Natural killer cell (primary cell): Measurements from ENCODE around the gene OSBPL6. TPM values are rescaled to one million over a fixed set of nuclear protein-coding genes. Genes with fewer than 3 reads are reported as not detected.
"Not testable (repeated sequence)": the region's sequence is repeated elsewhere in the genome, so short reads cannot be mapped to it uniquely, and the experiment has no call there.

Experiments
- ATAC-seq, 3 donors: fragments of 150-1000 bp in 2 of 3; fragments of 200-7000 bp in 1 of 3; cut with Tn5 transposase; 1 replicate in 1 of 3; 2 replicates in 2 of 3; pipeline ENCODE4 v1.10.0; 2021; ENCODE audit warnings: mild to moderate bottlenecking in 2 of 3, moderate library complexity in 2 of 3
- DNase-seq, 2 donors: peaks; one replicate each; pipeline versions ENCODE4 v3.0.0 to v3.0.0-alpha.2; 2013 to 2021; ENCODE audit warnings: mixed read lengths in 1 of 2
- H3K27ac ChIP-seq: one replicate; pipeline ENCODE4 v1.5.1; 2013; ENCODE audit warnings: mild to moderate bottlenecking, low read length
- H3K27me3 ChIP-seq: one replicate; pipeline ENCODE4 v1.6.1; 2013; ENCODE audit warnings: low read length; ENCODE audit not compliant: control insufficient read depth, insufficient read depth
- H3K36me3 ChIP-seq: one replicate; pipeline ENCODE4 v1.6.1; 2013; ENCODE audit warnings: low read length; ENCODE audit not compliant: control insufficient read depth, insufficient read depth
- H3K4me1 ChIP-seq: one replicate; pipeline ENCODE4 v1.6.1; 2013; ENCODE audit warnings: low read length; ENCODE audit not compliant: control insufficient read depth, insufficient read depth
- H3K4me3 ChIP-seq: one replicate; pipeline ENCODE4 v1.5.1; 2013; ENCODE audit warnings: low read length
- H3K9me3 ChIP-seq: one replicate; pipeline ENCODE4 v1.6.1; 2013; ENCODE audit warnings: low read length; ENCODE audit not compliant: control insufficient read depth, insufficient read depth
- H3K27ac Mint-ChIP-seq, 2 donors: one replicate each; pipeline ENCODE4 v1.8.0; 2022; ENCODE audit warnings: mild to moderate bottlenecking in 2 of 2, mixed read lengths in 2 of 2, moderate library complexity in 1 of 2
- H3K27me3 Mint-ChIP-seq, 2 donors: one replicate each; pipeline ENCODE4 v1.8.0; 2022; ENCODE audit warnings: low read depth in 2 of 2, mixed read lengths in 2 of 2
- H3K36me3 Mint-ChIP-seq: one replicate; pipeline ENCODE4 v1.8.0; 2022; ENCODE audit warnings: mixed read lengths
- H3K4me1 Mint-ChIP-seq, 2 donors: one replicate each; pipeline ENCODE4 v1.8.0; 2022; ENCODE audit warnings: mixed read lengths in 2 of 2
- H3K4me3 Mint-ChIP-seq: one replicate; pipeline ENCODE4 v1.8.0; 2022; ENCODE audit warnings: mild to moderate bottlenecking, moderate library complexity, mixed read lengths
- H3K9me3 Mint-ChIP-seq, 2 donors: one replicate each; pipeline ENCODE4 v1.8.0; 2022; ENCODE audit warnings: mixed read lengths in 2 of 2
- WGBS: methylation state at CpG from one replicate; pipeline ENCODE4 v1.1.7; 2013; ENCODE audit warnings: missing lambda C conversion rate; ENCODE audit not compliant: insufficient coverage; 5-methylcytosine and 5-hydroxymethylcytosine counted together
- intact Hi-C: fragments of 100-400 bp; cut with micrococcal nuclease; formaldehyde crosslinking; loops from one replicate; pipeline ENCODE4 v1.14.2; 2022
- total RNA-seq, 4 donors: library from RNA; stranded (reverse); fragments of 120-200 nt in 1 of 4; gene quantifications; one replicate each; pipeline versions ENCODE4 v1.2.3 to v1.2.4, GENCODE V29; 2013 to 2022
- TF ChIP-seq, protein P1 (sequence below): fragments of 200-600 bp; IDR thresholded peaks from one replicate; pipeline ENCODE4 v1.8.0; 2022; ENCODE audit warnings: antibody characterized with exemption

The OSBPL6 gene
- total RNA-seq, 3 donors from 2014 or later (not counting 1 experiment from before 2014, with no cell fraction given), result not detected

DNA sequence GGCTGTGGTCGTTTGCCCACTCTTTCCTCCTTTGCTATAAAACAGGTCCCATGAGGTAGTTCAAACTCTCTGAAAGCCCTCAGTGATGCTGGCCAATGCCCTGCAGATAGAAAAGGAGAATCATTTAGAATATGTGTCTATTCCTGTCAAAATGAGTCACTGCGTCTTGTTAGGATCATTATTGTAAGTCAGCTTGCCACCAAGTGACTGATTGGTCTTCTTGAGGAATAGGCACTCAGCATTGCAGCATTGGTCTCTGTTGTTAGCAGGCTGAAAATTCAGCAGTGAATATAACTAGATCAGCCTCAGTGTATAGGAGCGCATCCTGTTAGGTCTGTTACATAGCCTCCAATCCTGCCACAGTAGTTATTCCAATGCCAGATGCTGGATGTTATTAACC lies 227.8 kb downstream of the OSBPL6 start:
- H3K4me1 Mint-ChIP-seq, result no peaks in the 10 kb centered on the region
- H3K36me3 ChIP-seq, result peaks cover 4% of the 10 kb centered on the region
- no peak overlapping the region for H3K27ac Mint-ChIP-seq
- no peak overlapping the region for H3K4me3 ChIP-seq
- no peaks in the 10 kb centered on the region for H3K27me3 ChIP-seq
- H3K4me3 Mint-ChIP-seq, result no peak overlapping the region
- no peaks in the 10 kb centered on the region for H3K9me3 ChIP-seq
- no peaks in the 10 kb centered on the region for H3K4me1 ChIP-seq
- H3K9me3 Mint-ChIP-seq, result peaks cover 0 to 6% of the 10 kb centered on the region in 2 donors
- no peaks in the 10 kb centered on the region for H3K27me3 Mint-ChIP-seq
- DNase-seq (no peak), ATAC-seq (no peak)
- TF ChIP-seq, protein P1, sequence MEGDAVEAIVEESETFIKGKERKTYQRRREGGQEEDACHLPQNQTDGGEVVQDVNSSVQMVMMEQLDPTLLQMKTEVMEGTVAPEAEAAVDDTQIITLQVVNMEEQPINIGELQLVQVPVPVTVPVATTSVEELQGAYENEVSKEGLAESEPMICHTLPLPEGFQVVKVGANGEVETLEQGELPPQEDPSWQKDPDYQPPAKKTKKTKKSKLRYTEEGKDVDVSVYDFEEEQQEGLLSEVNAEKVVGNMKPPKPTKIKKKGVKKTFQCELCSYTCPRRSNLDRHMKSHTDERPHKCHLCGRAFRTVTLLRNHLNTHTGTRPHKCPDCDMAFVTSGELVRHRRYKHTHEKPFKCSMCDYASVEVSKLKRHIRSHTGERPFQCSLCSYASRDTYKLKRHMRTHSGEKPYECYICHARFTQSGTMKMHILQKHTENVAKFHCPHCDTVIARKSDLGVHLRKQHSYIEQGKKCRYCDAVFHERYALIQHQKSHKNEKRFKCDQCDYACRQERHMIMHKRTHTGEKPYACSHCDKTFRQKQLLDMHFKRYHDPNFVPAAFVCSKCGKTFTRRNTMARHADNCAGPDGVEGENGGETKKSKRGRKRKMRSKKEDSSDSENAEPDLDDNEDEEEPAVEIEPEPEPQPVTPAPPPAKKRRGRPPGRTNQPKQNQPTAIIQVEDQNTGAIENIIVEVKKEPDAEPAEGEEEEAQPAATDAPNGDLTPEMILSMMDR, result no peak
- intact Hi-C loops, result no loop called here
- H3K27ac ChIP-seq, result no peak overlapping the region
- WGBS, result 68% methylated on average over 3 of the region's 3 CpGs
- H3K36me3 Mint-ChIP-seq, result no peaks in the 10 kb centered on the region

DNA sequence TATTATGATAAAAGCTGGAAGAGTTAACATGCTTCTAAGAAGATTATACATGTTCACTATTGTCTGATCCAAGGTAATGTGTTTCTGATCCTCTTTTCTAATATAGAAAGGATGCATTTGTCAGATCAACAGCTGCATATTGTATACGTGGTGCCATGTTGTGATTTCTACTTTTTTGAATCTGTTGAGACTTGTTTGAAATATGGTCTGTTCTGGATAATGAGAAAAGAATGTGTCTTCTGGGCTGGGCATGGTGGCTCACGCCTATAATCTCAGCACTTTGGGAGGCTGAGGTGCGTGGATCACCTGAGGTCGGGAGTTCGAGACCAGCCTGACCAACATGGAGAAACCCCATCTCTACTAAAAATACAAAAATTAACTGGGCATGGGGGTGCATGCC lies 229.4 kb downstream of the OSBPL6 start:
- H3K9me3 Mint-ChIP-seq, H3K27me3 Mint-ChIP-seq, H3K9me3 ChIP-seq, H3K4me1 ChIP-seq, H3K4me3 ChIP-seq, H3K27ac ChIP-seq, H3K27me3 ChIP-seq, H3K4me3 Mint-ChIP-seq, H3K4me1 Mint-ChIP-seq, H3K27ac Mint-ChIP-seq, DNase-seq, ATAC-seq, H3K36me3 ChIP-seq, H3K36me3 Mint-ChIP-seq, intact Hi-C loops: not testable (repeated sequence)
- WGBS, result 100% methylated on average over 5 of the region's 5 CpGs

DNA sequence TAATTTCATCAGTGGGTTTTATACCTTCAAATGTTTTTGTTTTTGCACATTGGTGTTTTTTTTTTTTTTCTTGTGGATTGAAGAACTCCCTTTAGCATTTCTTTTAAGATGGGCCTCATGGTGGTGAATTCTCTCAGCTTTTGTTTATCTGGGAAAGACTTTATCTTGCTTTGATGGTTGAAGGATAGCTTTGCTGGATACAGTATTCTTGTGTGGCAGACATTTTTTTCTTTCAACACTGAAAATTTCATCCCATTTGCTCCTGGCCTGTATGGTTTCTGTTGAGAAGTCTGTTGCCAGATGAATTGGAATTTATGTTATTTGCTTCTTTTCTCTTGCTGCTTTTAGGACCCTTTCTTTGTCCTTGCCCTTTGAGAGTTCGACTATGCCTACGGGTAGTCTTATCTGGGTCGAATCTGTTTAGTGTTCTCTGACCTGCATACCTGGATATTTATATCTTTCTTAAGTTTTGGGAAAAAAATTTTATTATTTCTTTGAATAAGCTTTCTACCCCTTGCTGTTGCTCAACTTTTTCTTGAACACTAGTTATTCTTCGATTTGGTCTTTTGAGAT lies 231.0 kb downstream of the OSBPL6 start:
- ATAC-seq, result no peak
- intact Hi-C loops, result no loop called here

DNA sequence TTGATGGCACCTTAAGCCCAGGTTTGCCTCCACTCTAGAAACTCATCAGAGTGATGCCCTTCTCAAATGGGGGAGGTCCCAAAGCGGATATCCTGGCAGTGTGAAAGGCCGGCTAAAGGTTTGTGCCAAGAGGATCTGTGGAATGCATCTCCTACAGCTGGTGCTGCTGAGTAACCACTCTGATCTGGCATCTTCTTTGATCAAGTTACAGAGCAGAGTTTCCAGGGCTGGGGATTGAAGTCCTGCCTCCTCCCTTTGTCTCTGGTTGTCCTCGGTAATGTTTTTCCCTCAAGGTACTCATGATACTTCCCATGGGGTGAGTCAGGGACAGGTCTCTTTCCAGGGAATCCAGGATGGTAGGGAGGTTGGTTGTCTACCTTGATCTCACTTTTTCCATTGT lies 232.1 kb downstream of the OSBPL6 start:
- Mint-ChIP-seq H3K4me3 (no peak overlapping the region), H3K4me1 (no peaks in the 10 kb centered on the region), H3K36me3 (no peaks in the 10 kb centered on the region), H3K9me3 (peaks cover 0 to 6% of the 10 kb centered on the region in 2 donors), H3K27me3 (no peaks in the 10 kb centered on the region), H3K27ac (no peak overlapping the region)
- no peaks in the 10 kb centered on the region for H3K27me3 ChIP-seq
- TF ChIP-seq, protein P1, result no peak
- H3K27ac ChIP-seq, result no peak overlapping the region
- 93% methylated on average over 3 of the region's 3 CpGs for WGBS
- H3K9me3 ChIP-seq, result no peaks in the 10 kb centered on the region
- intact Hi-C loops, result no loop called here
- H3K36me3 ChIP-seq, result peaks cover 21% of the 10 kb centered on the region
- DNase-seq (no peak), ATAC-seq (no peak)
- H3K4me3 ChIP-seq, result no peak overlapping the region
- H3K4me1 ChIP-seq, result no peaks in the 10 kb centered on the region

More for the DNA sequence above, 231.0 kb downstream of the OSBPL6 start:
- TF ChIP-seq, protein P1, result no peak
- H3K9me3 ChIP-seq, result no peaks in the 10 kb centered on the region
- H3K27me3 ChIP-seq, result no peaks in the 10 kb centered on the region
- H3K36me3 ChIP-seq, result peaks cover 10% of the 10 kb centered on the region
- Mint-ChIP-seq H3K27ac (no peak overlapping the region), H3K9me3 (peaks cover 0 to 6% of the 10 kb centered on the region in 2 donors), H3K4me1 (no peaks in the 10 kb centered on the region), H3K27me3 (no peaks in the 10 kb centered on the region), H3K36me3 (no peaks in the 10 kb centered on the region), H3K4me3 (no peak overlapping the region)
- no peak for DNase-seq
- H3K4me1 ChIP-seq, result no peaks in the 10 kb centered on the region
- no peak overlapping the region for H3K27ac ChIP-seq
- WGBS, result 92% methylated on average over 2 of the region's 4 CpGs
- no peak overlapping the region for H3K4me3 ChIP-seq
